M059J (cell line): Measurements from ENCODE around the gene NEDD8. TPM values are rescaled to one million over a fixed set of nuclear protein-coding genes. Genes with fewer than 3 reads are reported as not detected.
A peak's percentile ranks its signal among the peaks of the same experiment; 100 is the strongest.

ENCODE experiments used
- DNase-seq: peaks from one replicate; pipeline ENCODE4 v3.0.0-alpha.2; 2012; ENCODE audit warnings: low read depth
- total RNA-seq: library from RNA; depleted of rRNA; stranded (reverse); fragments of >200 nt; shearing (Covaris generic); gene quantifications from 2 replicates; pipeline ENCODE4 v1.2.3, GENCODE V29; 2014

Gene NEDD8
- total RNA-seq, 1 experiment from 2014 or later: 335 TPM

DNA sequence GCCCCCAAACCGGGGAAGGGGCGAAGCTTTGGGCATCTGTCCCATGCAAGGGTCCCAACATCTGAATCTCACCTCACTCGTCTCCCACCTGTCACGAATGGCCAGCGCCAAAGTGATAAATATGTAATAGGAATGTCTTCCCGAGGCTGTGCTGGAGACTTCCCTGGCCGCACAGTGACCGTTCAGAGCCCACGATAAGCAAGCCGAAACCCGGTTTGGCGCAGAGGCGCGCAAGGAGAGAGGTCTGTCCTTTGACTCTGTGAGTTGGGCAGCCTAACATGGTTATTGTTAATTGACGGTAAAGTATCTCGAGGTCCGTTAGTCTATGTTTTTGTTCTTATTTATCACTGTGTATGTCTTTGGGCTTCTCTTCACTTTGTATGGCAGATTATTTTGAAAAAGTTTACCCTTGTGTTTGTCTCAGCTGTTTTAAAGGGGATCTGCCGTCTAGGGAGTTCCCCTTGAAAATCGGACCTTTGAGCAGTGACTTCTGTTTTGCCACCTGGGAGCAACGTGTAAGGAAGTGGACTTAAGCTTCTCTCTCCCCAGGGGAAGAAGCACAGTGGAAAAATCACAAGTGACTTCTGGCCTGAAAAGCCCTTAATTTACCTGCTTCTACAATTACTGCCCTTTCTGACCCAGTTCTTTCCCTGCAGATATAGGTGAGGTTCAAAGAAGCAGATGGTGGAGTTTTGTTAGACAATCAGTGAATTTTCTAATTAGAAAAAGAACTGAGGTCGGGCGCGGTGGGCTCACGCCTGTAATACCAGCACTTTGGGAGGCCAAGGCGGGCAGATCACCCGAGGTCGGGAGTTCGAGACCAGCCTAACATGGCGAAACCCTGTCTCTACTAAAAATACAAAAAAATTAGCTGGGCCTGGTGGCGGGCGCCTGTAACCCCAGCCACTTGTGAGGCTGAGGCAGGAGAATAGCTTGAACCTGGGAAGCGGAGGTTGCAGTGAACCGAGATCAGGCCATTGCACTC is 35.8 kb downstream of the NEDD8 start:
- DNase-seq: peak; percentile 34

DNA sequence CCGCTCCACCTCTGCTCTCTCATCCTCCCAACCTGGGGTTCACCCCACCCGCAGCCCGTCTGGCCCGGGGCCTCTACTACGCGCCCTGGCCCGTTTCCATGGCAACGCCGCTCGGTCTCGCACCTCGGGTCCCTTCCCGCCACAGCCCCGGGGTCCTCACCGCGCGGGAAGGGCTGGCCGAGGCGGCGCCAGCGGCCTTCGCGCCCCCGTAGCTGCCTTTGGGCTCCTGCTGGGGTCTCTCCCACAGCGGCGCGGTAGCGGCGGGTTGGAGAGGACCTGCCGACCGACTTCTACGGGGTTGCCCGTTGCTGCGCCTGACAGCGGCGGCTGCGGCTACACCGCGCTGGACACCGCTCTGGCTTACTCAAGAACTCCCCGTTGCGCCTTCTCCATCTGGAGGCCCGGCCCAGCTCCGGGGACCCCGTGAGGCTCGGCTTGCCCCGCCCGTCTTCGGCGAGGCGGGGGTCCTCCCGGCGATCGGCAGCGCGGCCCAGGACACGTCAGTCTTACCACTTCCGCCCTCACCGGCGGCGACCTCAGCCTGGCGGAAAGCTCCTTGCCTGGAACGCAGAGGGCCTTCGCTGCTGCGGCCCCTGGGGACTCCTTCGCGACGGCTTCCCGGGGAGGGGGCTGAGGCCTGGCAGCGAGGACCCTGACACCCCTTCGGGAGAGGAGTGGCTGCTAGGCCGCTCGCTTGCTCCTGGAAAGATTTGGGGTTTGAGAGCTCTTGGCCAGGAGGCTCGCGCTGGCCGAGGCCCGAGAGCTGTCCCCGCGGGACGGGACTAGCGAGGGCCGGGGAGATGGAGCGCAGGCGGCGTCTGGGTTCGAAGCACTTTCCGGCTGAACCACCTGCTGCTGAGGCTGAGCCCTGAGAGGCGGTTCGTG is 36.7 kb downstream of the NEDD8 start, which contains the start of gene TM9SF1:
Gene TM9SF1, minus strand, starts transcription at position 256 of the 885 bp plus-strand sequence. CDS start 422 bp downstream, outside the sequence.
- DNase-seq: peak; percentile 84

DNA sequence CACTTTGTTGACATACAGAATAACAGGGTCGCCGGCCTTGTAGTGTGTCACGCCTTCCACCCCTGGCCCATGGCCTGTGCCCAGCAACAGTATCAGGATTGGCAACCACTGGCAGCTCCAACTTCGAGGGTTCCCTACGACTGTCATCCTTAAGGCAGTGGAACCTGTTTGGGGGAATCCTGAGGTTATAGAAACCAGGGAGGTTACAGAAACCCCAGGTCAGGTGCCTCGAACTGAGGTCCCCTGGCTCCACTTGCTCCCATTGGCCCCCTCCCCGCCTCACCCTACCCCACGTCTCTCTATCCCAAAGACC is 37.3 kb downstream of the NEDD8 start:
- no peak for DNase-seq

DNA sequence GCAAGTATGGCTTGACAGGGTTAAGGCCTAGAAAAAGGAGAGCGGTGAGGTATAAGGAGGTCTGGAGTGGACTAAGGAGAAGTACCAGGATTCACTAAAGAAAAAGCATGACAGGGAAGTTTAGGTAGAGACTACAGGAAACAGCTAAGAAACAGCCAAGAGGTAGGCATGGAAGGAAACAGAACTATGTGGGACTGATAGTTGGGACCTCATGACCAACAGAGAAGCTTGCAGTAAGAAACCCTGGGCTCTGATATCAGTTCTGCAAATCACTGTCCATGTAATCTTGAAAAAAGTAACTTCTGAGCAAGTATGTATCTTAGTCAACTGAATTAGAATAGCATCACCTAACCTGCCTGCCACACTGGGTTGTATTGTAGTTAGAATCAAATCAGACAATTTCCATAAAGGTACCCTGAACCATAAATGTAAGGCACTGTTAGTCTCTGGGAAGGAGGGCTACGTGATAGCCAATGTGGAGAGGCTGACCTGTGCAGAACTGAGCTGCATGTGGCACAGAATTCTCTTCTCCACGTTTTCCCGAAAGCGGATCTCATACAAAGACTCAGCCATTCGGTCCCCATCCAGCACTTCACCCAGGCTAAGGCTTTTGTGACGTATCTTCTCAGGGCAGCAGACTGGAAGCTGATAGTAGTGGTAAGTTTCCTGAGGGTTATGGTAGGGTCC is 37.8 kb downstream of the NEDD8 start:
- DNase-seq: no peak

GRCh38 chr14:24192933-24193332 is 39.2 kb downstream of the NEDD8 start:
- no peak for DNase-seq

GRCh38 chr14:24190416-24190815 is 41.8 kb downstream of the NEDD8 start:
- no peak for DNase-seq

DNA sequence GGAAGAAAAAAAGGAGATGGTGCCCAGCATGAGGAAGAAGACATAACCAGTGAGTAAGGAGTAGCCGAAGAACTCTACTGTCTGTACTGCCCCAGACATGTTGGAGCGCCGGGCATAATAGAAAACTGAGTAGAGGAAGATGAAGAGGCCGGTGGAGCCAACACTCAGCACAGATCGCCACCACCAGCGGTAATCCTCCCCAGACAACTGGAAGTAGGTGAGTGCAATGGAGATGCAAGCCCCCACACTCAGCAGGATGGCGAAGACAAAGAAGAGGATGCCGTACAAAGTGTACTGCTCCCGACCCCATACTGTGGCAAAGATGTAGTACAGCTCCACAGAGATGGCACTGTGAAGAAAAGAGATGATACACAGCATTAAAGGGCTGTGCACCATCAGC is 42.7 kb downstream of the NEDD8 start:
- DNase-seq: no peak

GRCh38 chr14:24189059-24189375 is 43.1 kb downstream of the NEDD8 start:
- DNase-seq: no peak

DNA sequence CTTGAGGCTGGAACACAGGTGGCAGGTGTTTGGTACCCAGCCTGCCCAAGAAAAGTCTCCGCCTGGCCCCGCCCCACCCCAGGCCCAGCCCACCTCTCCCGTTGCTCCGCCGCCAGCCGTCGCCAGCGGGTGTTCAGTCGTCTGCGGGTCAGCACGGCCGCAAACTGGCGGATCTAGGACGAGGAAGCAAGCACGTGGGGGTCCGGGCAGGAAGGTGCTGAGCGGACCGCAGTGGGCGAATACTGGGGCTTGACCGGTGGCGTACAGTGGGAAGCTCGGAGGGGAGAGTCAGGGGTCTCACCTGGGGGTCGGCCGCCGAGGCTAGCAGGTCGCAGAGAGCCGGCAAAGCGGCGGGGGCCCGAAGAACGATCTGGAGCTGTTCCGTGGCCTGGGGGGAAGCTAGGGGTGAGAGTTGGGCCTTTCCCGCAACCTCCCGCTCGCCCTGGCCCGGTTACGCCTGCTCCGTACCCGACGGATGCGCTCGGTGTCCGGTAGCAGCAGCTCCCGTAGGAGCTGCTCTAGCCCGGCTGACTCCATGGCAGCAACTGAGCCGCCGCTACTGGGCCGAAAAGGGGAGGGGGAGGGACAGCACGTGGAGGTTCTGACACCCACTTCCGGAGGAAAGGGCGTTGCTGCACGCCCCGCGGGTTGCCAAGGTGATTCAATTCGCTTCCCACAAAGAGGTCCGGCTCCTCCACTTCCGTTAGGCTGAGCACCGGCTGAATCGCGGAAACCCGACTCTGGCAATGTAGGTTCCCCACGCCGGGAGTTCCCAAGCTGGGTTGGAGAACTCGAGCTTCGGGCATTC is 43.7 kb downstream of the NEDD8 start, which contains the start of gene IPO4:
Gene IPO4, minus strand, starts transcription at position 566 of the 808 bp plus-strand sequence. Its CDS starts 29 bp downstream, at position 537.
- DNase-seq: peak; percentile 96

GRCh38 chr14:24187539-24187915 is 44.6 kb downstream of the NEDD8 start:
- no peak for DNase-seq

DNA sequence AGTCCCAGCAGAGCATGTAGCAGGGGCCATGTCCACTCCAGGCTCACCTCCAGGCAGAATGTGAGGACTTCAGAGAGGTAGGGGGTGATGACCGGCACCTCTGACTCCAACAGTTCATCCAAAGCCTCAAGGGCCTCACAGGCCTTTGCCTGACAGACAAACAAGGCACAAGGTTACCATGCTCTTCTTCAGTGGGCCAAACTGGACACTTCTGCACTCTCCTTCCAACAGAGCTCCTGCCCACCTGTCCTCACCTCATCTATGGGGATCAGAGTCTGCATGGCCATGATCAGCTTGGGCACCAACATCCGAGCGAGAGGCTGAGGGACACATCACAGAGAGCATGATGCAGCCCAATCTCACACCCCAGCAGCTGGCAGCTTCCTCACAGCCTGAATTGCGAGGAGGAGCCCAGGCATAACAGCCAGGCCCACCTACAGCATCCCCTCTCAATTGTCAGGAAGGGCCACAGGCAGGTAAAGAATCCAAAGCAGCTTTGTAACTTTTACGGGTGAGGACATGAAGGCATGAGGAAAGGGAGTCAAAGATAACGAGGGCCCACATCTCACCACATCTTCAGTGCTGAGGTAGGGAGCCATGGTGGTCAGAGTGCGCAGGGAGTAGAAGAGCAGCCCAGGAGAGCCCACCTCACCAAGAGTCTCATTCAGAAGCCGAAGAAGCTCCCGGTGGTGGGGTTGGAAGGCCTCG is 45.2 kb downstream of the NEDD8 start:
- no peak for DNase-seq

DNA sequence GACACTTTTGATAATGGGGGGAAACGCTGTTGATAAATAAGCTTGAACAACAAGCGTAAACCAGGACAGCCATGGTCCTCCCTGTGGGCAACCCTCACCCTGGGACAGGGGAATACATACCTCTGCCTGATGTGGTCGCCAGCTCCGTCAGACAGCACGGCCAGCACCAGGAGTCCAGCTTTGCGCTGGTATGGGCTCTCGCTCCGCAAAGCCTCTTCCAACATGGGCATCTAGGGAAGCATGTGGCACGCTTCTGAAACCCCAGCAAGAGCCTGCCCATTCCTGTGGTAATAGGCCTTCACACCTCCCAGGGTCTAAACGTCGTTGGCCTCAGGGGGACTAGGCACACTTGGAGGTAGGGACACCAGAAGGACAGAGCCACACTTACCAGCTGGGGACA is 46.4 kb downstream of the NEDD8 start:
- no peak for DNase-seq

- DNase-seq: no peak
These were observed 47.1 kb downstream of the NEDD8 start for GRCh38 chr14:24185026-24185425.

GRCh38 chr14:24184104-24184970 is 47.8 kb downstream of the NEDD8 start:
- no peak for DNase-seq

GRCh38 chr14:24183014-24183481 is 49.1 kb downstream of the NEDD8 start:
- no peak for DNase-seq

- DNase-seq: no peak
These were observed 49.9 kb downstream of the NEDD8 start for GRCh38 chr14:24182110-24182882.

DNA sequence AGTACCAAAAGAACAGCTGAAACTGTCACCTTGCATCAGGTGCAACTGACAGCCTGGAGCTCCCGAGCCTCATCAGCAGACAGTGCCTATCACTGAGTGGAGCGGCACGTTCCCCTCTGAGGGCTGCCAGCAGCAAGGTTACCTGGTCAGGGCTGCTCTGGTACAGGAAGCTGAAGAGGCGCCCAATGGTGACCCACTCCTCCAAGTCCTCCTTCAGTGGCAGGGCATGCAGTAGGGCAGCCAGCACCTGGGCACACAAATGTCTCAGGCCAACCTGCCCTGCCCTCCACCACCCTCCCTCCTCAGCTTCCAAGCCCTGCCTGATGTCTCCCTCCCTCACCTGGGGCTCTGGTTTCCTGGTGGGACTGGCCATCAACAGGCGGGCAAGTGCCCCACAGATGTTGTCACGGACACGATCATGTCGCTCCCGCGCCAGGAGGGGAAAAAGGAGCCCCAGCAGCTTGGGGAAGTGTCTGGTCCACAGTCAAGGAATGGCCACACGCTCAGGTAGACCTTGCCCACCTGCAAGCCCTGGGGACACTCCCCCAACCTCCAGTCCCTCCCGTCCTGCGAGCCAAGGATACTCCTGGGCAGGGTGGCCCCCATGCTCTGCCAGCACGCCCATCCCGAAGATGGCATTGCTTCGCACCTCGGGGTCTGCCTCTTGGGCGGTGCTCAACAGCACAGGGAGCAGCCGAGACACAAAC is 50.6 kb downstream of the NEDD8 start:
- DNase-seq: no peak
